ENCODE measurements around the gene MAP2K5. TPM values are rescaled to one million over a fixed set of nuclear protein-coding genes. Genes with fewer than 3 reads are reported as not detected.

Gene MAP2K5
- total RNA-seq, 1 donor = 8.9 TPM

GRCh38 chr15:67740405-67740804 is 197.9 kb downstream of the MAP2K5 start:
- no peak overlapping the region for H3K4me3 ChIP-seq (ENCODE audit: low read depth, low read length)
- TF ChIP-seq CTCF (IDR thresholded peaks at IDR 0.05; ENCODE audit: insufficient read depth, low read length) = no peak
- no peak for DNase-seq (ENCODE audit: low read depth)

- no peak for TF ChIP-seq CTCF (IDR thresholded peaks at IDR 0.05; ENCODE audit: insufficient read depth, low read length)
- no peak for DNase-seq (ENCODE audit: low read depth)
- H3K4me3 ChIP-seq (ENCODE audit: low read depth, low read length) = no peak overlapping the region
These were observed 198.8 kb downstream of the MAP2K5 start for GRCh38 chr15:67741308-67741707.

- no peak for TF ChIP-seq CTCF (IDR thresholded peaks at IDR 0.05; ENCODE audit: insufficient read depth, low read length)
- no peak for DNase-seq (ENCODE audit: low read depth)
- H3K4me3 ChIP-seq (ENCODE audit: low read depth, low read length) = no peak overlapping the region
These were observed 201.1 kb downstream of the MAP2K5 start for GRCh38 chr15:67743558-67743957.

- no peak for TF ChIP-seq CTCF (IDR thresholded peaks at IDR 0.05; ENCODE audit: insufficient read depth, low read length)
- no peak overlapping the region for H3K4me3 ChIP-seq (ENCODE audit: low read depth, low read length)
- no peak for DNase-seq (ENCODE audit: low read depth)
These were observed 202.0 kb downstream of the MAP2K5 start for GRCh38 chr15:67744331-67745072.

GRCh38 chr15:67745073-67746006 is 202.8 kb downstream of the MAP2K5 start:
- no peak overlapping the region for H3K4me3 ChIP-seq (ENCODE audit: low read depth, low read length)
- DNase-seq (ENCODE audit: low read depth) = peak; percentile 54
- TF ChIP-seq CTCF (IDR thresholded peaks at IDR 0.05; ENCODE audit: insufficient read depth, low read length) = no peak

GRCh38 chr15:67746022-67746421 is 203.5 kb downstream of the MAP2K5 start:
- peak; percentile 67 for DNase-seq (ENCODE audit: low read depth)
- no peak for TF ChIP-seq CTCF (IDR thresholded peaks at IDR 0.05; ENCODE audit: insufficient read depth, low read length)

More at GRCh38 chr15:67746022-67746421, 203.5 kb downstream of the MAP2K5 start:
- H3K4me3 ChIP-seq (ENCODE audit: low read depth, low read length) = no peak overlapping the region

Measured in fibroblast of the aortic adventitia (primary cell).